Epidermal melanocyte (primary cell): ENCODE measurements around the gene AATF.
A peak's percentile ranks its signal among the peaks of the same experiment; 100 is the strongest.

Source experiments
- DNase-seq: peaks from one replicate; pipeline ENCODE4 v3.0.0; 2011; ENCODE audit warnings: low spot score; ENCODE audit not compliant: insufficient read length

Gene AATF

DNA sequence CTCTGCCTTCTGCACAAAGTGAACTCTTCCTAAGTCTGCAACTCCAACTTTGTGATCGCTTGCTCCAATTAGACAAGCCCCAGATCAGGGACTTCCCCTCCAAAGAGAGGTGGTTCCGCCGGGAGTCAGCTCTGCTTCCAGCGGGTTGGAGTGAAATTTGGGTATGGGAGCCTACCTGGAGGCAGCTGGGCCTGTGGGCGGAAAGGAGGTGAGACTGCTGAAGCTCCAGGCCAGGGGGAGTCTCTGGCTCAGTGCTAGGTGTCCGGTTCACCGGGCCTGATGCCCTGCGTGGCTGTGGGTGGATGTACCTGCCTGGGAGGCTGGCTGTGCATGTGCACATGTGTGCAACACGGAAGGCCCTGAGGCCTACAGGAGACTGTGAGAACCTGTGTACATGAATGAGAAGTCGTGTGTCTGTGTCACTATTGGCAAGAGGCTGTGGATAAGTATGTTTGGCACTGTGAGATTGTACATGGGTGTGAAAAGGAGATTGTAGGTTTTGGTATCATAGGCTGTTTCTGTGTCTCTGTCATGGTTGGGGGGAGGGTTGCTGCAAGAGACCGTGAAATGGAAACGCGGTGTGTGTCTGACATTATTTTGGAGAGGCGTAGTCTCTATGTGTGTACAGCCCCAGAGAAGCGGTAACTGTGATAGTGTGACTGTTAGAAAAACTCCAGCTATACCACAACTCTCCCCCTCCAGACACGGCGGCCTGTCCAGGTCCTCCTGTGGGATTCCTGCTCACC is 7.3 kb upstream of the AATF start:
- DNase-seq: no peak

DNA sequence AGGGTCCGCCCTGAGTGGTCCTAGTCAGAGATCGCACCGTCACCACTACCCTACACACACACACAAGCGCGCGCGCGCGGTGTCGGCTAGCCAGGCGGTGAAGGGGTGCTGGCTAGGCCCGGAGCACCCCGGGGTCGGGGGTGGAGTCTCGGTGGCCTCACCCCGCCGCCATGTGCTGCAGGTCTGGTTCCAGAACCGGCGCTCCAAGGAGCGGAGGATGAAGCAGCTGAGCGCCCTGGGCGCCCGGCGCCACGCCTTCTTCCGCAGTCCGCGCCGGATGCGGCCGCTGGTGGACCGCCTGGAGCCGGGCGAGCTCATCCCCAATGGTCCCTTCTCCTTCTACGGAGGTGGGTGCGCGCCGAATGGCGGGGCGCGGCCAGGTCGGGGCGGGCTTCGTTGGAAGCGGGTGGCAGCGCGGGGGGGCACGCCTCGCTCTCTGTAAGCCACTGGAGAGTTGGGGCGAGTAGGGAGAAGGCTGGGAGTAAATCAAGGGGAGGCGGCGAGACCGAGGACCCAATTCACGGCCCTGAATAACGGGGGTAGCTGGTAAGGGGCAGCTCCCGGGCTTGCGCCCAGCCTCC is 6.6 kb upstream of the AATF start:
- DNase-seq: no peak

DNA sequence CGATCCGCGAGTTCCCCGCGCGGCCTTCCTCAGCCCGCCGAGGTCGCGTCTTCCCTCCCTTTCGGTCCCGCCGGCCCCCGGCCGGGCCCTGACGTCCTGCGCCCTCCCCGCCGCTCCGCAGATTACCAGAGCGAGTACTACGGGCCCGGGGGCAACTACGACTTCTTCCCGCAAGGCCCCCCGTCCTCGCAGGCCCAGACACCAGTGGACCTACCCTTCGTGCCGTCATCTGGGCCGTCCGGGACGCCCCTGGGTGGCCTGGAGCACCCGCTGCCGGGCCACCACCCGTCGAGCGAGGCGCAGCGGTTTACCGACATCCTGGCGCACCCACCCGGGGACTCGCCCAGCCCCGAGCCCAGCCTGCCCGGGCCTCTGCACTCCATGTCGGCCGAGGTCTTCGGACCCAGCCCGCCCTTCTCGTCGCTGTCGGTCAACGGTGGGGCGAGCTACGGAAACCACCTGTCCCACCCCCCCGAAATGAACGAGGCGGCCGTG is 6.1 kb upstream of the AATF start:
- no peak for DNase-seq

DNA sequence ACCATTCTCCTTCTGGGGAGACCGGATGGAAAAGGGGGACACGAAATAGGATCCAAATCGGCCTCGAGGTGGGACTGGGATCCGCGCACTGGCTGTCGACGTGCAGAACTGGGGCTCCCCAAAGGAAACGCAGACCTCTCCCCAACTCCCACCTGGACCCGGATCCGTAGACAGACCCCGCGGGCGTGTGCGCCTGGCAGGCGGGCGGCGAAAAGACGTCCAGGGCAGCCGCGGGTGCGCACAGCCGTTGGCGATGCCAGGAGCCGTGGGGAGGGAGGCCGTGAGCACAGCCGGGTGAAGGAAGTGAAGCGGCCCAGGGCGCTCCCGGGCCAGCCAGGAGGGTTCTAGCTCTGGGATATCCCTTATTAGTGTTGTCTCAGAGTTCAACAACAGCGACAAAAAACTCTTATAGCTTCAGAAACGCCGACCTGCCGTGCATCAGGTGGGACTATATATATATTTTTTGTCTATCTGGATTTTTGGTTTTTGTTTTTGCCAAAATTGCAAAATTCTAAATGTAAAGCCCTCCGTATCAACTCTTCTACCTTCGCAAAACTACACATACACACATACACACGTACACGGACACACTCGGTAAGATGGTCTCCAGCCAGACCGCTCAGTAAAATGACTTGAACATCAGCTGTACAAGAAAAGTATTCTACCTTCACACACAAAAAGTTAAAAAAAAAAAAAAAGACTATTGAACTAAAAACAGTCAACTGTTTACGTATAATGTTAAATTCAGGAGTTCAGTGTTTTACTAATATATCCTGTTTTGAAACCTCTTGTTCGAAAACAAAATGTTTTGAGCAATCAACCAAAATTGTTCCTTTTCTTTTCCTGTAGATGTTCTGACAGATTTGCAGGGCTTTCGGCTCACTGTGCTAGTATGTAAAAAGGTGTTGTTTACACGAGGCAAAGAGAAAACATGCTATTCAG is 5.2 kb upstream of the AATF start:
- no peak for DNase-seq

DNA sequence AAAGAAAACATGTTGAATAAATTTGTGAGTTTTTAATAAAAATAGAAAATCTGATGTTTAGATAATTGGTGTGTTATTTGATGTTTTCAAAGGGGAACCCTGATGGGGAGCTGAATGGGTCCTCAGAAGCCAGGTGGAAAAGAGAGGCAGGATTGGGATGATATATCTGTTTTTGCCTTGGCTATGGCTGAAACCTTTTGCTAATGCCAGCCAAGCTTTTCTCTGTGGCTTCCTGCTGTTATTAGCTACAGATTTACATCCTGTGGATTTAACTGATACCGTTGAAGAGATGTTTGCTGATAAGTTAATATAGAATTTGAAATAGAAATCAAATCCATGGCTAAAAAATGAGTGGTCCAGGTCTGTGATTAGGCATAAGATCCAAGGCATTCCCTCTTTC is 4.2 kb upstream of the AATF start:
- no peak for DNase-seq

DNA sequence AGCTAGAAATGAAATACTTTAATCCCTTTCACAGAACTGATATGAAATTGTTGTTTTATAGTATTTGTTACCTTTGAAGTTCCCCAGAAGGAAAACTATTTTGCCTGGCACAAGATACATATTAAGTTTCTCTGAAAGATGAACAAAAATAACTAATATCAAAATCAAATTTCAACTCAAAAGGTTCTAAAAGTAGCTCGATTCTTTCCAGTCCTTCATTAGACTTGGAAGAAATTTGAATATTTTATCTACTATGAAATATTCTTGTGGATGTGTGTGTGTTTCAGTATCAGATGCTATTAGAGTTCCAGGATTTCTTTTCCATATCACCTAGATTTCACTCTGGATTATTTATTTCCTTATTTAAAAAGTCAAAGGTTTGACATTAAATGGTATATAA is 3.6 kb upstream of the AATF start:
- no peak for DNase-seq

DNA sequence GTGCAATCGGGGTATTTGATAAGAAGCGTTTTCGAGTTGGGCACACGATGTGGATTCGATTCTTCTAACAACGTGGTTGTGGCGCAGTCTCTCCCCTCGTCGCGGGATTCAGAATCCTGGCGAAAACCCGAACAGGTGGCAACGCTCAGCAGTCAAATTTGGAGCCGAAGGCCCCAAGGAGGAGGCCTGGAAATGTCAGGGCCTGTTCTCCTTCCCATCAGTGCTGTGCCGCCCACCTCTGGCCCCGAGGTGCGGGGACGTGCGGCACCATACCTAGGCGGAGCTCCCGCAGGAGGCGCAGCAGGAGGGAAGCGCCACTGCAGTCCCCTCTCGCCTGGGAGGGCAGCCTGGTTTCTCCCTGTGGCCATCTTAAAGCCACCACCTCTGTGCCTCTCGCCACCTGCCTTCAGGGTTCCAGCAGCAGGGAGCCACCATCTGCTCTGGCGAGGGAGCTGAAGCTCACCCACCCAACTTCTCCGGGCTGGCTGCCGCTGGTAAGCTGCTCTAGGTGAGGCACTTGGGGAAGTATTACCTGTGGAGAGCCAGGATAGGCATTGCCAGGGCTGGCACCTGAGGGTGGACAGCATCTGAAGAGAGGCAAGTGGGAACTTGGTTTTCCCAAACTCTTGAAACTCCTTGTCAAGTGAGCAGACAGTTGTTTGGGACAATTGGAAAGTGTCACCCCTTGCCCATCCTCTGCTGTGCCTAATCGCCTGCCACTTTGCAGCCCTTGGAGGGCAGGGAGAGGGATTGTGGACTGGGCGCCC is 2.6 kb upstream of the AATF start:
- DNase-seq: no peak

DNA sequence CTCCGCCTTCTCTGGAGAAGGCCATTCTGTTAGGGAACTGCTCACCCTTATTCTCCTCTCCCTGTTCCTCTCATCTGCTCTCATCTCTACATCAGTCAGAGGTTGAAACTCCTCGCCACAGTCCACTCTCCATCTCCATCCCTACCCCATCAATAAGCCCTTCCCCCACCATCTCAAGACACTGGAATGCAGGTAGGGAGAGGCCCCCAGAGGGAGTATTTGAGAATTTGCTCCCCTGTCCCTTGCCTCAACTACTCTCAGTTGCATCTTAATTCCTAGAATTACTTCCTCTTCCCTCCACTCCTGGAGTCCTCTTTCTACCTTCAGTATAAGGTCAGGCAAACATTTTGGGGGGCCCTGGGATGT is 2.0 kb upstream of the AATF start:
- DNase-seq: no peak

DNA sequence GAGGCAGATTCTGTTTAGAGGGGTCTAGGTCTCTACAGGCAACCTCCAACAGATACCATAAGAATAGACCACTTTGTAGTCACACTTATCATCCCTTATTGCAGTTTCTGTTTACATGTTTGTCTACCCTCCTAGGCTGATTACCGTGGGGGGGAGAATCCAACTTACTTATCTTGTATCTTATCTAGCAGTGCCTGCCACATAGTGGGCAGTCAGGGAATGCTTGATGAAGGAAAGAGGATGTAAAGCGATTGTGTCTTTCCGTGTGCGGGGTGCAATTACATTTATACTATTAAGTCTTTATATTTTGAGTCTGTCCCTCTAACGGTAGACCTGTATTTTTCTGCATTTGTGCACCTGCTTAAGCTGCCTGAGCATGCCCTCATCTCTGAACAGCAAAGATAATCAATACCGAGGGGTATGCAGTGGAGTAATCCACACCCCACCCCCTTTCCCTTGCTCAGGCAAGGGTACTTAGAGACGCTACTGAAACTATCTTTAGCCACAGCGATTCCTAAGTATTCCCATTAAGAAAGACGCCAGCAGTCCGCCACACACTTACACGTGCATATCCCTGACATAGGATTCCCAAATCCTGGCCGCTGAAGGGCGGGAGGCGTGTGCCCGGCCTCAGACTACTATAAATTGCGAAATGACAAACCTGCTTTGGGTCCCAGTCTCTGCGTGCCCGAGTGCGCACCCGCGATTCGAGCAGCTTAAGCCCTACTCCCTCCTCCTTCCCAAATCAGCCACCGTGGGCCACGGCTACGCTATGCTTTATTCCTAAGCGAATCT is 635 bp upstream of the AATF start:
- DNase-seq: no peak

DNA sequence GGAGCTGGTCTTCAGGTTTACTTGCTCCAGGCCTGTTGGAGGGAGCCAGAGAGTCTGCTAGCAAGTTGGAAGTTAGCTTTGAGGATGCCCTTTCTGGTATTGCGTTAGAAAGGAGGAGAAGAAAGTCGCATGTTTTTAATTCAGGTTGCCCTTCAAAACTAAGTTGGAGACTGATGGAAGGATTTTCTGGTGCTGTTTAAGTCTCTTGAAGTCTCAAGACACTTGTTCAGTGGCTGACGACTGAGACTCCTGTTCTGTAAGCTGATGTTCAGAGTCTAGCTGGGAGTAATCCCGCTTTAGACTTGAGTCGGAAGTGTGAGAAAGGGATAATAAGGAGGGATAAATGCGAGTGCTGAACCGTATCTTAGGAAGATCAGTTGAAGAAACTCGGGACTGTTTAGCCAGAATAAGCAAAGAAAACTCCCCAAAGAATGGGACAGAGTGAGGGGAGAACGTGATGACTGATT is 740 bp downstream of the AATF start:
- DNase-seq: no peak

DNA sequence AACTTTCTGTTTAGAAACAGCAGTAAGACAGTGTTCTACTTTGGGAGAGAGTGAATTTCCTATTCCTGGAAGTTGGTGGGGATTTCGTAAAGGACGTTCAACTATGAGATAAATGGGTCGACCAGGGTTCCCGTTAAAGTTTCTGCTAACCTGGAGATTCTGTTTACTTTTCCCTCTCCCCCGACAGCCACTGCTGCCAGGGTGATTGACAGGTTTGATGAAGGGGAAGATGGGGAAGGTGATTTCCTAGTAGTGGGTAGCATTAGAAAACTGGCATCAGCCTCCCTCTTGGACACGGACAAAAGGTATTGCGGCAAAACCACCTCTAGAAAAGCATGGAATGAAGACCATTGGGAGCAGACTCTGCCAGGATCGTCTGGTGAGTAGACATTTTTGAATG is 1.3 kb downstream of the AATF start:
- no peak for DNase-seq

DNA sequence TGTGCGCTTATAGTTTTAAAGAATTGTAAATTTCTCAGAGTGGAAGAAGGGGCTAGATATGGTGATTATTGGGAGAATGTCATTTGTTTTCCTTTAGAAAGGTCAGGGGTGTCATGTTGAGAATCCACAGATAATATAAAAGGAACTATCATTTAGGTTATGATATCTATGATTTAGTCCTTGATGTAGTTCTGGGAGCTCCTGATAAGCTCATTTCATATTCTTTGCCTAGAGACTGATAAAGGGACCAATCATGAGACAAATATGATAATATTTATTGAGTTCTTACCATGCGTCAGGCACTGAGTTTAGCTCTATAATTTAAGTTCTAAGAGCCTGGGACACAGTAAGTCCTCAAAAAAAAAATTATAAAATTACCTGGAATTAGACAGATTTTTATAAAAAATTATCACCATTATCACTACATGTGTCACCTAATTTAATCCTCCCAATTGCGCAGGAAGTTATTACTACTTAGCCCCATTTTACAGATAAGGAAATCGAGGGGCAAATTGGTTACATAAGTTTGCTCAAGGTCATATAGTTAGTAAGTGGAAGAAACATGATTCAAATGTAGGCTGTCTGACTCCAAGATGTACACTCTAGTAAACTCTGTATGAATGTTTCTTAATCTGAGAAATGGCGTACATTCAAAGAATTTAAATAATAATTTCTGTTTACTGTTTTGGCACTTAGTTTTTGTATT is 2.5 kb downstream of the AATF start:
- no peak for DNase-seq

DNA sequence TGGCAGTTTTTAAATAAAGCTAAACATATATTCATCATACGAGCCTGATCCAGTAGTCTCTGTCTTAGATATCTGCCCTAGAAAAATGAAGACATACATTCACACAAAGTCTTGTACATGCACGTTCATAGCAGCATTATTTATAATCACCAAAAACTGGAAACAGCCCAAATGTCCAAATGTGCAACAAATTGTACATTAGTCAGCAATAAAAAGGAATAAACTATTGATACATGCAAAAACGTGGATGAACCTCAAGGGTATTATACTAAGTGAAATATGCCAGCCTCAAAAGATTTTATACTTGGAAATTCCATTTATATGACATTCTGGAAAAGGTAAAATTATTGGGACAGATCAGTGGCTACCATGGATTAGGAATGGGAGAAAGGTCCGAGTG is 22.8 kb downstream of the AATF start:
- no peak for DNase-seq

DNA sequence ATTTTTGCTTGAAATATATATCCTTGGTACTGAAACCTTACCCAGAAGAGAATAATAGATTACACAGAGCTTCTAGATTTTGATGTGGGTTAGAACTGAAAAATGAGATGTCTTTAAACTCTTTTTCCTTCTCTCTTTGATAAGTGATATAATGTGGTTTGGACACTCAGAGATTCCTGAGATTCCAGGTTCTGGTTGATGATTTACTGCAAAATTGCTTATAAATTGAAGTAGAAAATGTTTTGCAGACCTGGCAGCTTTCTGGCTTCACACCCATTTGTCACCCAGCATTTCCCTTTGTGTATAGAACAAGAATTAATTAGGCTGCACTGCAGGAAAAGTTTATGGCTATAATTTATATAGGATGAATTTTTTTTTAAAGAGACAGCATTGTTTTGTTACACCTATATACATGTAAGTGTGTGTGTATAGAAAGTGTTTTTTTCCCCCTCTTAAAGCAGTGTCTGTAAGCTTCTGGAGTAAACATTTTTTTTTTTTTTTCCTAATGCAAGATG is 23.5 kb downstream of the AATF start:
- DNase-seq: no peak

DNA sequence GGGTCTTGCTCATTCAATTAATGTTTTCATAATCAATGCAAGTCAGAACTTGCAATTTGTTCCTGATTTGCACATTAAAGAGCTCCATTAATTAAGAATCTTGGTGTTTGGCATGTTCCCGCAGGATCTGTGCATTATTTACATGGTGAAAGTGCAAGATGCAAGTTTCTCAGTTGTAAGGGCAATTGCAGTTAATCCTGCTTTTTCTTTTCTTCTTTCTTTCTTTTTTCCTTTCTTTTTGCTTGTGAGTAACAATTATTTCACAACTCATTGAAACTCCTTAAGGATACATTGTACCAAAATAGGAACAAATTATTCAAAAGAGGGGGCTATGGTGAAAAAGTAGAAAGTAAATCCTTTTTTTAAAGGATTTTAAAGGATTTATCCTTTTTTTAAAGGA is 24.2 kb downstream of the AATF start:
- DNase-seq: no peak

DNA sequence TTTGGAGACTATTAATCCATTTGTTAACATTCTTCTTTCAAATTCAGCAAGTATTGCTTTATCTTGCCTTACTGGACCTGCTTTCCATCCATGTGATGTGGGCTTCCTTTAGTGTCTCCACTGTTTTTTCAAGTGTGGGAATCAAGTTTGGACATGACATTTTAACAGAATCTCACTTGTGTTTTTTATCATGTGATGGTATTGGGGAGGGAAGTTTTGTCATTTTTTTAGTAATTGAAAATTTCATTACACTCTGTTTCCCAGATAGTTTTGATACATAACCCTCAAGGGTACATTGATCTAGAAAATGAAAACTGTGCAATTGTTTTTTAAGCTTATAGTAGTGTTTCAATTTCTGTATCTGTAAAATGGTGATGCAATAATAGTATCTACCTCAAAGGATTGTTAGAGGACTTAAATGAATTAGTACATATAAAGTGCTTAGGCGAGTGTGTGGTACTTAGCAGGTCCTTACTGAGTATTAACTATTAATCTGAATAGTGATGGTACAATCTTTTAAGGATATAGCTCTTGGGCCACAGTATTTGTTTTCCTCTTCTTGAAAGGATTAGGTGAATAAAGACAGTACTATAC is 27.3 kb downstream of the AATF start:
- DNase-seq: no peak

DNA sequence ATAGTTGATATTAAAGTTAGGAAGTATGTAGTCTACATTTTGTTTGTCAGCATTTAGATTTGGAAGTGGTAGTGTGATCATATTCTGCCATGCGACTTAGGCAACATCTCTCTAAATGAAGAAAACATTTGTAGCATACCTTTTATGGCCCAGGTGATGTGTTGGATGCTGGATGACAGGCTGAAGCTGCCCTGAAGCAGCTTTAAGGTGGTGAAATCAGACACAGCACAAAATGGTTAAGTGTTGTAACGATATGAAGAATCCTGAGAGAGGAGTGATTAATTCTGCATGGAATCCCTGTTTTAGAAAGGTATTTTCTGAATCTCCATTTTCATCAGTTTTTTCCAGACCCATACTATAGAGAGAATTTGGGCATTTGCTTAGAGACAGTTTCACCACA is 28.3 kb downstream of the AATF start:
- DNase-seq: no peak

DNA sequence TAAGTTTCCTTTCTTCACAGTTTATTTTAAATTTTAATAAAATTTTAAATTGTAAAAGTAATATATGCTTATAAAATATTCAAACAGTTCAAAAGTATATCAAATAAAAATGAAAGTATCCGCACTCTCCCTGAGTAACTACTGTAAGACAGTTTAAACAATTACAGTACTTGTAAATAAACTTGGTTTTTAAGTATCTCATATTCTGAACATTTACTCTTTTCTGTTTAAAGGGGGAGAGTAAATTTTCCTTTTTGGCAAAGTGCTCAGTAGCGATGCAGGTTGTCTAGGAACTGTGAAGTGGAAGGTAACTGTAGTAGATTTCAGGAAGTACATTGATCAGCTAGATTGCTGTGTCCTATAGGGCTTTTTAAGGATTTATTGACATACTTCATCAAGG is 28.8 kb downstream of the AATF start:
- no peak for DNase-seq

DNA sequence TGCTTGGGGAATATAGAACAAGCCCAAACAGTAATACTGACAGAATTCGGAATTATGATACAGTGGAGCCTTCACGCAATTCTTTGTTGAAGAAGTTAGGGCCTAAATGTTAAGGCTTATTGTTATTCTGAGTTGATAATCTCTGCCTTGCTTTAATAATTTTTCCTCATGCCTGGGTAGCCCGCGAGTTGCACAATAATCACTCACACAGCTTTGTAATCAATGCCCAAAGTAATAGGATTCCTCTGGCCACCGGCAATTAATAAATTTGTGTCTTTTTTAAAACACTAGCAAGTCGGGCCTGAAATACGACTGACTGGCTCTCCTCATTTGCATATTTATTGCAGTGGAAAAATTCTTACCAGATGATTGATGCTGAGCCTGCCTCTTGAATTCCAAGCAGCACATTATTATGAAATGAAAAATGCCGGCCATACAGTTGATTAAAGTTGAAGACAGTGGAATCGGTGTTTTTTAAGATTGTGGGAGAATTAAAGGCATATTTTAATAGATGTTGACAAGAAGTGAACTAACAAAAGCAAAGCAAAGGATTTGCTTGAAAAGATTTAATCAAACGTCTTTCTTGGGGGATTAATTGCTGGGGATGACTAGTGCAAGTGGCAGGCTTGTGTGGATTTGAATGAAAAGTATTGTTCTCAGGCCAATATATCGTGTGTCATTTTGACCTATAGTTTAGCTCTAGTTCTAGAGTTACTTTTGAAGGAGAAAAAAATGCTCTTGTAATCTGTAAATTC is 30.2 kb downstream of the AATF start:
- peak; percentile 26 for DNase-seq
